ENCODE measurements around the gene BSN.

BSN gene, protein sequence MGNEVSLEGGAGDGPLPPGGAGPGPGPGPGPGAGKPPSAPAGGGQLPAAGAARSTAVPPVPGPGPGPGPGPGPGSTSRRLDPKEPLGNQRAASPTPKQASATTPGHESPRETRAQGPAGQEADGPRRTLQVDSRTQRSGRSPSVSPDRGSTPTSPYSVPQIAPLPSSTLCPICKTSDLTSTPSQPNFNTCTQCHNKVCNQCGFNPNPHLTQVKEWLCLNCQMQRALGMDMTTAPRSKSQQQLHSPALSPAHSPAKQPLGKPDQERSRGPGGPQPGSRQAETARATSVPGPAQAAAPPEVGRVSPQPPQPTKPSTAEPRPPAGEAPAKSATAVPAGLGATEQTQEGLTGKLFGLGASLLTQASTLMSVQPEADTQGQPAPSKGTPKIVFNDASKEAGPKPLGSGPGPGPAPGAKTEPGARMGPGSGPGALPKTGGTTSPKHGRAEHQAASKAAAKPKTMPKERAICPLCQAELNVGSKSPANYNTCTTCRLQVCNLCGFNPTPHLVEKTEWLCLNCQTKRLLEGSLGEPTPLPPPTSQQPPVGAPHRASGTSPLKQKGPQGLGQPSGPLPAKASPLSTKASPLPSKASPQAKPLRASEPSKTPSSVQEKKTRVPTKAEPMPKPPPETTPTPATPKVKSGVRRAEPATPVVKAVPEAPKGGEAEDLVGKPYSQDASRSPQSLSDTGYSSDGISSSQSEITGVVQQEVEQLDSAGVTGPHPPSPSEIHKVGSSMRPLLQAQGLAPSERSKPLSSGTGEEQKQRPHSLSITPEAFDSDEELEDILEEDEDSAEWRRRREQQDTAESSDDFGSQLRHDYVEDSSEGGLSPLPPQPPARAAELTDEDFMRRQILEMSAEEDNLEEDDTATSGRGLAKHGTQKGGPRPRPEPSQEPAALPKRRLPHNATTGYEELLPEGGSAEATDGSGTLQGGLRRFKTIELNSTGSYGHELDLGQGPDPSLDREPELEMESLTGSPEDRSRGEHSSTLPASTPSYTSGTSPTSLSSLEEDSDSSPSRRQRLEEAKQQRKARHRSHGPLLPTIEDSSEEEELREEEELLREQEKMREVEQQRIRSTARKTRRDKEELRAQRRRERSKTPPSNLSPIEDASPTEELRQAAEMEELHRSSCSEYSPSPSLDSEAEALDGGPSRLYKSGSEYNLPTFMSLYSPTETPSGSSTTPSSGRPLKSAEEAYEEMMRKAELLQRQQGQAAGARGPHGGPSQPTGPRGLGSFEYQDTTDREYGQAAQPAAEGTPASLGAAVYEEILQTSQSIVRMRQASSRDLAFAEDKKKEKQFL (N-terminal part only)

DNA sequence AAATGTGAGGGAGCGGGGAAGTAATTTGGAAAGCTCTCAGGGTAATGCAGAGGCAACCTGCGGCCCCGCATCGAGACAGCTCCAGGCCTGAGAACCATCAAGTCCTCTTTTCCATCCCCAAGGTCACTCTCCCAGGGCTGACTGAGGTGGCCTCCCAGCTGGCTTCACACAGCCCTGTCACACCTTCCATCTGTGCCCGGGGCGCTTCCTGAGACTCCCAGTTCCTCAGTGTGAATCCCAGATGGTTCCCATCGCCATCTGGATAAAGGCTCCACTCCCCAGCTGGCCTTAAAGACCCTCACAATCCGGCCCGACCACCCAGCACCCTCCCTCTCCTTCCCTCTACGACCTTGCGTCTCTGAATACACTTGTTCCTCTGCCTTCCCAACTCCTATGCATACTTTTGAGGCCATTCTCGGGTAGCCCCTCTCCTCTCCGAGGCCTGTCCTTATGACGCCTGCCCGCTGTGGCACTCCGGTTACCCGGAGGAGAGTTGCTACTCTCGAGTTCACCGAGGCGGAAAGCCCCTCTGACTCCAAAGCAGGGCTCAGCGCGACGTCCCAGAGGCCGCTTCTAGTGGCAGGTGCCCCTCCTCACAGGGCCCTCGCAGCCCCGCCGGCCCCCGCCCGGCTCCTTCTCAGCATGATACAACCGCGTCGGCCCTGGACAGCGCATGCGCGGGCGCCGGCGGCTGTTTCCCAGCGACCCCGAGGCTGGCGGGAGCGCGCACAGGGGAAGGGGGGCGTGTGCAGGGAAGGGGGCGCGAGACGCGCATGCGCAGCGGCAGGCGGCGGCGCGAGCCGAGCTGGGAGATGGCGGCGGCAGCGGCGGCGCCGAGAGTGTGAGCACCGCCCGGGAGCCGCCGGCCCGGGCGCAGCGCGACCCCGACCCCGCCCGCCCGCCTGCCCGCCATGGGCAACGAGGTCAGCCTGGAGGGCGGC, at the start of gene BSN:
Gene BSN, plus strand, starts transcription at position 786 of the 941 bp plus-strand sequence. Its CDS starts 126 bp downstream, at position 912.
- peak; percentile 80 for DNase-seq

GRCh38 chr3:49506906-49507305, 47.4 kb upstream of the BSN start:
- no peak for DNase-seq

DNA sequence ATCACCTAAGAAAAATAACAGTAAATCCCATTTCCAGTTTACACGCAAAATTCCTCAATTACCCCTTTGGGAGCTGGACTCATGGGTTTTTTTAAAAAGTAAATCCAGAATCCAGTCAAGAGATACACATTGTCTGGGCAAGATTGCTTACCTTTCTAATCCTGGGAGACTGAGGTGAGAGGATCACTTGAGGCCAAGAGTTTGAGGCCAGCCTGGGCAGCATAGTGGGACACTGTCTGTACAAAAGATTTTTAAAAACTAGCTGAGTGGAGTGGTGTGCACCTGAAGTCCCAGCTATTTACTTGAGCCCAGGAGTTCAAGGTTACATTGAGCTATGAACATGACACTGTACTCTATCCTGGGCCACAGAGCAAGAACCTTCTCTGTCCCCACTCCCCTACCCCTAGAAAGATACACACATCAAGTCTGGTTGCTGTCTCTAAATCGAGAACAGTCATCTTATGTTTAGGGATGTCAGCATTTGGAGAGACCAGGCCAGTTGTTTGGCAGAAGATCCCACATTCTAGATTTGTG, 45.2 kb upstream of the BSN start:
- DNase-seq = no peak

GRCh38 chr3:49511639-49512038, 42.6 kb upstream of the BSN start:
- DNase-seq = no peak

DNA sequence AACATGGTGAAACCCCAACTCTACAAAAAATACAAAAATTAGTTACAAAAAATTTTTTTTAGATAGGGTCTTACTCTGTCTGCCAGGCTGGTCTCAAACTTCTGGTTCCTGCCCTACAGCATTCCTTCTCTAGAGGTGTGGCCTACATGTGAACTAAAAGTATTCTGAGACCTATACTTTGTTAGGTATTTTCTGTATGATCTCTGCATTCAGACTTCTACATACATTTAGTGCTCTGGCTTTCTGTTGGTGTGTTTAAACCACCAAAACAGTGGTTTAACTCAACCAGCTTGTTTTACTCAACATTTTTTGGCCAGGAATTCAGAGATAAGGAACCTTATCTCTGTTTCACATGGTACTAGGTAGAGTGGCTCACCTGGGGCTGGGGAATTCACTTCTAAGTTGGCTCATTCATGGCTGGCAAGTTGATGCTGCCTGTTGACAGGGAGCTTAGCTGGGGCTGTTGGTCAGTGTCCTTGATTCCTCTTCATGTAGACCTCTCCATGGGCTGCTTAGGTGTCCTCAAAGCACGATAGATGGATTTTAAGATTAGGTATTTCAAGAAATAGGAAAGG, 41.4 kb upstream of the BSN start:
- DNase-seq = no peak

GRCh38 chr3:49513494-49514124, 40.7 kb upstream of the BSN start:
- DNase-seq = no peak

DNA sequence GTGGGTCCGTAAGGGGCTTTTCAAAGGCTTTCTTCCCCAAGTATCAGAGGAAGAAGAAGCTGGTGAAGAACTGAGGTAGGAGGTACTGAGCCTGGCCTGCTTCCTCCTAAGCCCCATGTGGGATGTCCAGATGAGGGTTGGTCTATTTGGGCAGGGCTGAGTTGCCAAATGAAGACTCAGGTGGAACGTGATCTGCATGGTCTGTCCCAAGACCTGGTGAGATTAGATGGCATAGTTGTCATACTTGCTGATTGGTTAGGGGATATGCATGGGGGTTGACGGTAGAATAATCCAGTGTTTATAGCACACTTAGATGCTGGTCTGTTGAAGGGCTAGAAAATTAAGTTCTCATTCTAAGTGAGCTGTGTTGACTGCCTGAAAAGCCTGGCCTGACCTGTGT, 36.3 kb upstream of the BSN start:
- DNase-seq = no peak

GRCh38 chr3:49518441-49518840, 35.8 kb upstream of the BSN start:
- DNase-seq = no peak

- DNase-seq = no peak
Observed at GRCh38 chr3:49519296-49519695, 35.0 kb upstream of the BSN start.

DNA sequence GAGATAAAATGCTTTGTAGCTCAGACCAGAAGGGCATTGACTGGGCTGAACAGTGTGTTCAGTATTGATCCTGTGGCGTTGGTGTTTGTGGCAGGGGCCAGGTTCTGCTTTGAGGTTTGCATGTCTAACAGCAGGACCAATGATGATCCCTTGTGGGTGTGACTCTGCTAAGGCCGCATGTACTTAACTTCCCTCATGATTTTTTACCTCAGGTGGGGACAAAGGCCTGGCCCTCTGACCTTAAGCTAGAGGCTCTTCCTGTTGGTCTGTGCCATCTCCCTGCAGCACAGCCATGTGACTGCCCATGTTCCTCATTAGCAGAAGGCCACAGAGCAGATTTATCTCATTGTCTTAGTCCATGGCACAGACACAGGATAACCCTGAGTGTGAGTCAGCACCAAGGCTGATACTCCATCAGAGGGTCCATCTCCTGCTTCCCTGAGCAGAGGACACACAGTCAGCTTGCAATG, 34.3 kb upstream of the BSN start:
- no peak for DNase-seq

DNA sequence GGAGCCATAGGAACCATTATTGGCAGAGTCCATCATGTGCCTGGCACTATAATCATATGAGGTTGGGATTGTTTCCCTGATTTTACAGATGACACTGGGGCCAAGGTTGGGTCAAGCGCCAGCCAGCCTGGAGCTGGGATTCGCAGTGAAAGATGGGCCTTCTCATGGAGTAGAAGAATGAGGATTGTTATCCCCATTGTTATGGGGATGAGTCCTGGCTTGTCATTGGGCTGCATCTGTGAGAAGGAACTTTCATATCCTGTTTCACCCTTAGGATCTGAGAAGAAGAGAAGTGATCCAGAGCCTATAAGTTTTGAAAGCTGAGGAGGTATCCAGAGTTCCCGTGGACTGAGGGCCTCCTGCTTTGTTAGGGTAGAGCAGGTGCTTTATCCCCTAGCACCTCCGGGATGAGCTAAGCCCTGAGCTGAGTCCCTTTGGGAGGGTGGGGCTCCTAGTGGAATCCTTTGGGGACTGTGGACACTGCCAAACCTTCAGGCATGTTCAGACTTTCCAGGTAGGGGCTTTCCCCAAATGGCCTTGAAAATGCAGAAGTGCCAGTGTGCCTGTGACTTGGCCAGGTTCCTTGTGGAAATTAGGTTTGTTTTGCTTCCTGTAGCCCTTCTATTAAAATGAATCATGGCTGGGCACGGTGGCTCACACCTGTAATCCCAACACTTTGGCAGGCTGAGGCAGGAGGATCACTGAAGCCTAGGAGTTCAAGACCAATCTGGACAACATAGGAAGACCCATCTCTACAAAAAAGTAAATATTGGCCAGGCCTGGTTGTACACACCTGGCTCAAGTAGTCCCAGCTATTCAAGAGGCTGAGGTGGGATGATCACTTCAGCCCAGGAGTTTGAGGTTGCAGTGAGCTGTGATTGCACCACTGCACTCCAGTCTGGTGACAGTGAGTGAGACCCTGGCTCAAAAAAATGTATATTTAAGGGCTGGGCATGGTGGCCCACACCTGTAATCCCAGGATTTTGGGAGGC, 30.2 kb upstream of the BSN start:
- no peak for DNase-seq

DNA sequence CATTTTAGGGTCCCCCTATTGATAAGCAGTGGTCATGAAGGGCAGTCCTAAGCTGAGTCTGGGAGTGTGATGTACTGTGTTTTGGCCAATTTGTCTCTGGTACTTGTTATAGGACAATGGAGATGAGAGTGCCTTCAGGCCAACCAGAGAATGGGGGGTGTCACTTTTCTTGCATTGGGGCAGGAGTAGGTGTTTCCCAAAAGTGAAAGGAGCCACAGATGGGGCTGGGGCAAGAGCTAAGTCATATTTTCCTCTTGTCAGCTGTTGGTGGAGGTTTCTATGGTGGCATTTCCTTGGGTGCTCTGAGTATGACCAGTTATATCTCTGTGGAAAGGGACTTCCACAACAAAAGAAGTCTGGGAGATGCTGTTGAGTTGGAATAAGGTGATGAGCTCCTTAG, 24.7 kb upstream of the BSN start:
- no peak for DNase-seq

DNA sequence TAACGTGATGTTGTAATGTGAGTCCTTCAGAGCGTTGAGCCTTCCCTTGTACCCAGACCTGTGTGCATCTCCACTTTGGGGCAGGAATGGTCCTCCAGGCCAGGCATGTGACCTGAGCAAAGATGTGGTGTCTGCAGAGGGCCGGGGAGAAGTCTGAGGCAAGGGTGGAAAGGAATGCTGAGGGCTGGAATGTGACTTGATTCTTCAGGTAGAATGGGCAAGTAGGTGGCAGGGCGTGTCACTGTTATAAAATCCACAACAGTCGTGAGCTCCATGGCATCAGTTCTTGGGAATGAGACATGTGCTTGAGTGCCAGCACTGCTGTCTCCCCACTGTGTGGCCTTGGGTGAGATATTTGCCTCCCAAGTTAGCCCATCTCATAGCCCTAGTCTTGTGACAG, 24.0 kb upstream of the BSN start:
- no peak for DNase-seq

DNA sequence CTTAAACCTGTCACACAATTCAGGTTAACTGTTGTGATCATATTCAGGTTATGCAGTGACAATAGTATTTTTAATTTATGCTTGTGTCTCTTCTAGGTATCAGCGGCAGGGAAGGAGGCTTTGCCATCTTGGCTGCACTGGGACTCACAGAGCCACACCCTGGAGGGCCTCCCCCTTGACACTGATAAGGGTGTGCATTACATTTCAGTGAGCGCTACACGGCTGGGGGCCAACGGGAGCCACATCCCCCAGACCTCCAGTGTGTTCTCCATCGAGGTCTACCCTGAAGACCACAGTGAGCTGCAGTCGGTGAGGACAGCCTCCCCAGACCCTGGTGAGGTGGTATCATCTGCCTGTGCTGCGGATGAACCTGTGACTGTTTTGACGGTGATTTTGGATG, 23.6 kb upstream of the BSN start:
- no peak for DNase-seq

GRCh38 chr3:49531218-49531617, 23.1 kb upstream of the BSN start:
- DNase-seq = no peak

DNA sequence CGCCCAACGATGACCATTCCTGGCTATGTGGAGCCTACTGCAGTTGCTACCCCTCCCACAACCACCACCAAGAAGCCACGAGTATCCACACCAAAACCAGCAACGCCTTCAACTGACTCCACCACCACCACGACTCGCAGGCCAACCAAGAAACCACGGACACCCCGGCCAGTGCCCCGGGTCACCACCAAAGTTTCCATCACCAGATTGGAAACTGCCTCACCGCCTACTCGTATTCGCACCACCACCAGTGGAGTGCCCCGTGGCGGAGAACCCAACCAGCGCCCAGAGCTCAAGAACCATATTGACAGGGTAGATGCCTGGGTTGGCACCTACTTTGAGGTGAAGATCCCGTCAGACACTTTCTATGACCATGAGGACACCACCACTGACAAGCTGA, 22.6 kb upstream of the BSN start:
- no peak for DNase-seq

GRCh38 chr3:49533031-49533430, 21.2 kb upstream of the BSN start:
- no peak for DNase-seq

DNA sequence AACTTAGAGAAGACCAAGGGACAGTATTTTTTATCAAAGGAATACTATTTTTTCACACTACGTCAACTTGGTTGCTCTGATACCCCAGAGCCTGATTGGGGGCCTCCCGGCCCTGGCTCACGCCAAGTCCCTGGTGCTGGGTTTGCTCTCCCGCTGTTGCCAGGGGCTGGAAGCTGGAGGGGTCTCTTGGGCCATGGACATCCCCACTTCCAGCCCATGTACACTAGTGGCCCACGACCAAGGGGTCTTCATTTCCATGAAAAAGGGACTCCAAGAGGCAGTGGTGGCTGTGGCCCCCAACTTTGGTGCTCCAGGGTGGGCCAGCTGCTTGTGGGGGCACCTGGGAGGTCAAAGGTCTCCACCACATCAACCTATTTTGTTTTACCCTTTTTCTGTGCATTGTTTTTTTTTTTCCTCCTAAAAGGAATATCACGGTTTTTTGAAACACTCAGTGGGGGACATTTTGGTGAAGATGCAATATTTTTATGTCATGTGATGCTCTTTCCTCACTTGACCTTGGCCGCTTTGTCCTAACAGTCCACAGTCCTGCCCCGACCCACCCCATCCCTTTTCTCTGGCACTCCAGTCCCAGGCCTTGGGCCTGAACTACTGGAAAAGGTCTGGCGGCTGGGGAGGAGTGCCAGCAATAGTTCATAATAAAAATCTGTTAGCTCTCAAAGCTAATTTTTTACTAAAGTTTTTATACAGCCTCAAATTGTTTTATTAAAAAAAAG, 20.3 kb upstream of the BSN start:
- no peak for DNase-seq

Data from activated CD4-positive, alpha-beta T cell treated with anti-CD3 and anti-CD28 coated beads for 1 hour (primary cell).